ENCODE results near the gene DCC. TPM values are rescaled to one million over a fixed set of nuclear protein-coding genes. Genes with fewer than 3 reads are reported as not detected.

The DCC gene
- total and polyA plus RNA-seq, 2 experiments from 2014 or later = 0.27 to 0.38 TPM

- no peak for TF ChIP-seq CTCF (IDR thresholded peaks at IDR 0.05; ENCODE audit: low read depth, low read length)
These were observed 1216.5 kb downstream of the DCC start for GRCh38 chr18:53556450-53556849.

GRCh38 chr18:53560546-53560945, 1220.5 kb downstream of the DCC start:
- H3K27ac ChIP-seq = no peak overlapping the region

More at GRCh38 chr18:53556450-53556849, 1216.5 kb downstream of the DCC start:
- Histone ChIP-seq H3K9me3 (ENCODE audit: low read depth) (no peaks in the 10 kb centered on the region), H3K36me3 (no peaks in the 10 kb centered on the region), H3K4me3 (no peak overlapping the region), H3K4me1 (ENCODE audit: low read depth) (peaks cover 3% of the 10 kb centered on the region), H3K27ac (no peak overlapping the region), H3K27me3 (no peaks in the 10 kb centered on the region)
- DNase-seq (ENCODE audit: low read depth in 1 of 2, low spot score in 1 of 2) = no peak

GRCh38 chr18:53566626-53567025, 1226.6 kb downstream of the DCC start:
- Histone ChIP-seq H3K27me3 (no peaks in the 10 kb centered on the region), H3K9me3 (ENCODE audit: low read depth) (no peaks in the 10 kb centered on the region), H3K4me3 (no peak overlapping the region), H3K4me1 (ENCODE audit: low read depth) (no peaks in the 10 kb centered on the region), H3K36me3 (no peaks in the 10 kb centered on the region), H3K27ac (no peak overlapping the region)
- no peak for TF ChIP-seq CTCF (IDR thresholded peaks at IDR 0.05; ENCODE audit: low read depth, low read length)
- no peak for DNase-seq (ENCODE audit: low read depth in 1 of 2, low spot score in 1 of 2)

More at GRCh38 chr18:53560546-53560945, 1220.5 kb downstream of the DCC start:
- peaks cover 3% of the 10 kb centered on the region for H3K4me1 ChIP-seq (ENCODE audit: low read depth)
- H3K9me3 ChIP-seq (ENCODE audit: low read depth) = no peaks in the 10 kb centered on the region
- no peaks in the 10 kb centered on the region for H3K27me3 ChIP-seq
- no peaks in the 10 kb centered on the region for H3K36me3 ChIP-seq
- no peak for TF ChIP-seq CTCF (IDR thresholded peaks at IDR 0.05; ENCODE audit: low read depth, low read length)
- H3K4me3 ChIP-seq = no peak overlapping the region
- DNase-seq (ENCODE audit: low read depth in 1 of 2, low spot score in 1 of 2) = no peak

GRCh38 chr18:53567929-53568574, 1228.1 kb downstream of the DCC start:
- Histone ChIP-seq H3K36me3 (no peaks in the 10 kb centered on the region), H3K4me3 (no peak overlapping the region), H3K27me3 (no peaks in the 10 kb centered on the region), H3K9me3 (ENCODE audit: low read depth) (no peaks in the 10 kb centered on the region), H3K4me1 (ENCODE audit: low read depth) (no peaks in the 10 kb centered on the region), H3K27ac (no peak overlapping the region)
- peak; percentile 60 for TF ChIP-seq CTCF (IDR thresholded peaks at IDR 0.05; ENCODE audit: low read depth, low read length)
- DNase-seq (ENCODE audit: low read depth in 1 of 2, low spot score in 1 of 2) = peak; percentile 32 to 54
